Right hindlimb (tissue), 1 donor: ENCODE measurements around the gene KCMF1.

ENCODE experiments used
- DNase-seq: peaks from one replicate; pipeline ENCODE4 v3.0.0-alpha.2; 2018

KCMF1 gene

GRCh38 chr2:85087541-85087940 is 116.6 kb downstream of the KCMF1 start:
- DNase-seq: no peak

GRCh38 chr2:85088921-85089320 is 118.0 kb downstream of the KCMF1 start:
- no peak for DNase-seq

GRCh38 chr2:85089585-85089984 is 118.6 kb downstream of the KCMF1 start:
- DNase-seq: peak; percentile 87

- no peak for DNase-seq
Measured at GRCh38 chr2:85091838-85092237, 120.9 kb downstream of the KCMF1 start.

GRCh38 chr2:85095094-85095493 is 124.1 kb downstream of the KCMF1 start:
- DNase-seq: no peak

GRCh38 chr2:85096616-85097015 is 125.7 kb downstream of the KCMF1 start:
- no peak for DNase-seq

- no peak for DNase-seq
Measured at GRCh38 chr2:85104228-85104627, 133.3 kb downstream of the KCMF1 start.

- no peak for DNase-seq
Measured at GRCh38 chr2:85106489-85107180, 135.7 kb downstream of the KCMF1 start.
